H9 (cell line): ENCODE measurements around the gene CSRP1. TPM values are rescaled to one million over a fixed set of nuclear protein-coding genes. Genes with fewer than 3 reads are reported as not detected.

Experiments
- DNase-seq: peaks from one replicate; pipeline ENCODE4 v3.0.0-alpha.2; 2017
- H2AFZ ChIP-seq: one replicate; pipeline ENCODE4 v1.6.1; 2013; ENCODE audit warnings: mild to moderate bottlenecking, low read length, control low read depth, moderate library complexity
- H2AK5ac ChIP-seq: 2 replicates; pipeline ENCODE4 v1.6.1; 2013; ENCODE audit warnings: low read length, control low read depth, mixed read lengths; ENCODE audit not compliant: insufficient read length
- H2BK120ac ChIP-seq: one replicate; pipeline ENCODE4 v1.6.1; 2013; ENCODE audit warnings: low read depth, mild to moderate bottlenecking, low read length, control low read depth, inconsistent platforms; ENCODE audit not compliant: poor library complexity, severe bottlenecking
- H2BK12ac ChIP-seq: 2 replicates; pipeline ENCODE4 v1.6.1; 2013; ENCODE audit warnings: low read length, control low read depth, mixed read lengths, low read depth; ENCODE audit not compliant: insufficient read length
- H2BK15ac ChIP-seq: 2 replicates; pipeline ENCODE4 v1.6.1; 2013; ENCODE audit warnings: low read depth, low read length, control low read depth
- H2BK20ac ChIP-seq: one replicate; pipeline ENCODE4 v1.6.1; 2013; ENCODE audit warnings: low read depth, mild to moderate bottlenecking, low read length, control low read depth, inconsistent platforms; ENCODE audit not compliant: poor library complexity, severe bottlenecking
- H2BK5ac ChIP-seq: 2 replicates; pipeline ENCODE4 v1.6.1; 2013; ENCODE audit warnings: low read length, control low read depth, mixed read lengths; ENCODE audit not compliant: insufficient read length
- H3K14ac ChIP-seq: 2 replicates; pipeline ENCODE4 v1.6.1; 2013; ENCODE audit warnings: low read length, control low read depth; ENCODE audit not compliant: insufficient read depth
- H3K18ac ChIP-seq: 2 replicates; pipeline ENCODE4 v1.6.1; 2013; ENCODE audit warnings: low read depth, mild to moderate bottlenecking, mixed read lengths, low read length, control low read depth; ENCODE audit not compliant: insufficient read length
- H3K23ac ChIP-seq: 2 replicates; pipeline ENCODE4 v1.6.1; 2013; ENCODE audit warnings: low read length, control low read depth, mixed read lengths, low read depth; ENCODE audit not compliant: insufficient read length
- H3K23me2 ChIP-seq: 2 replicates; pipeline ENCODE4 v1.6.1; 2013; ENCODE audit warnings: low read depth, mild to moderate bottlenecking, mixed read lengths, low read length, control low read depth; ENCODE audit not compliant: insufficient read length, poor library complexity, severe bottlenecking
- H3K27ac ChIP-seq: 2 replicates; pipeline ENCODE4 v1.5.1; 2013; ENCODE audit warnings: low read length, control low read depth, mixed read lengths, low read depth; ENCODE audit not compliant: insufficient read length
- H3K27me3 ChIP-seq: 2 replicates; pipeline ENCODE4 v1.6.1; 2013; ENCODE audit warnings: low read length, control low read depth, inconsistent platforms; ENCODE audit not compliant: insufficient read depth
- H3K4ac ChIP-seq: 2 replicates; pipeline ENCODE4 v1.6.1; 2013; ENCODE audit warnings: low read depth, mild to moderate bottlenecking, control low read depth, inconsistent platforms, low read length, moderate library complexity
- H3K4me1 ChIP-seq: 2 replicates; pipeline ENCODE4 v1.6.1; 2013; ENCODE audit warnings: low read length, control low read depth, inconsistent platforms; ENCODE audit not compliant: insufficient read depth
- H3K4me2 ChIP-seq: 2 replicates; pipeline ENCODE4 v1.6.1; 2013; ENCODE audit warnings: low read length, control low read depth, mixed read lengths; ENCODE audit not compliant: insufficient read length, insufficient read depth
- H3K56ac ChIP-seq: 2 replicates; pipeline ENCODE4 v1.6.1; 2013; ENCODE audit warnings: low read depth, mild to moderate bottlenecking, mixed read lengths, low read length, control low read depth; ENCODE audit not compliant: insufficient read length
- H3K79me1 ChIP-seq: 2 replicates; pipeline ENCODE4 v1.6.1; 2013; ENCODE audit warnings: low read depth, mild to moderate bottlenecking, moderate library complexity, low read length, control low read depth, inconsistent platforms; ENCODE audit not compliant: insufficient read depth, poor library complexity, severe bottlenecking
- H3K79me2 ChIP-seq: 2 replicates; pipeline ENCODE4 v1.6.1; 2013; ENCODE audit warnings: low read length, control low read depth, inconsistent platforms; ENCODE audit not compliant: insufficient read depth
- H3K9ac ChIP-seq: 2 replicates; pipeline ENCODE4 v1.6.1; 2013; ENCODE audit warnings: low read length, control low read depth, mixed read lengths; ENCODE audit not compliant: insufficient read length; ENCODE audit errors: extremely low read depth
- H3K9me3 ChIP-seq: one replicate; pipeline ENCODE4 v1.6.1; 2013; ENCODE audit warnings: low read depth, low read length, inconsistent platforms; ENCODE audit not compliant: control insufficient read depth
- H3T11ph ChIP-seq: one replicate; pipeline ENCODE4 v1.6.1; 2013; ENCODE audit warnings: mild to moderate bottlenecking, low read length, control low read depth, inconsistent platforms
- H4K20me1 ChIP-seq: one replicate; pipeline ENCODE4 v1.6.1; 2013; ENCODE audit not compliant: control insufficient read depth, insufficient read length, insufficient read depth
- H4K5ac ChIP-seq: 2 replicates; pipeline ENCODE4 v1.6.1; 2013; ENCODE audit warnings: low read depth, mild to moderate bottlenecking, mixed read lengths, low read length, control low read depth; ENCODE audit not compliant: insufficient read length
- H4K8ac ChIP-seq: replicated peaks from 2 replicates; pipeline ENCODE4 v1.6.1; 2013; ENCODE audit warnings: low read length, control low read depth, mixed read lengths, low read depth; ENCODE audit not compliant: insufficient read length
- H4K91ac ChIP-seq: 2 replicates; pipeline ENCODE4 v1.6.1; 2013; ENCODE audit warnings: low read depth, mild to moderate bottlenecking, moderate library complexity, mixed read lengths, low read length, control low read depth; ENCODE audit not compliant: insufficient read length
- H3K27ac Mint-ChIP-seq, 3 experiments: 2 replicates in 2 of 3; 3 replicates in 1 of 3; pipeline ENCODE4 v1.8.0; 2020 to 2021; ENCODE audit warnings: mixed read lengths in 3 of 3, mild to moderate bottlenecking in 1 of 3, moderate library complexity in 1 of 3
- H3K27me3 Mint-ChIP-seq: 2 replicates; pipeline ENCODE4 v1.8.0; 2021; ENCODE audit warnings: low read depth, mild to moderate bottlenecking, moderate library complexity, mixed read lengths
- H3K36me3 Mint-ChIP-seq, 3 experiments: 2 replicates in 2 of 3; 3 replicates in 1 of 3; pipeline ENCODE4 v1.8.0; 2020 to 2021; ENCODE audit warnings: low read depth in 3 of 3, mixed read lengths in 3 of 3; ENCODE audit not compliant: insufficient read depth in 1 of 3
- H3K4me1 Mint-ChIP-seq, 2 experiments: 2 replicates each; pipeline ENCODE4 v1.8.0; 2020; ENCODE audit warnings: mixed read lengths in 2 of 2
- H3K4me3 Mint-ChIP-seq, 2 experiments: 2 replicates in 1 of 2; 3 replicates in 1 of 2; pipeline ENCODE4 v1.8.0; 2020 to 2021; ENCODE audit warnings: mild to moderate bottlenecking in 2 of 2, mixed read lengths in 2 of 2, moderate library complexity in 1 of 2
- H3K9me3 Mint-ChIP-seq, 2 experiments: 2 replicates in 1 of 2; 3 replicates in 1 of 2; pipeline ENCODE4 v1.8.0; 2020; ENCODE audit warnings: mild to moderate bottlenecking in 2 of 2, mixed read lengths in 2 of 2, moderate library complexity in 1 of 2
- WGBS: extraction: QIAGEN DNeasy Blood & Tissue Kit; methylation state at CpG from one replicate; pipeline ENCODE4 v1.1.7; 2013; ENCODE audit warnings: missing lambda C conversion rate, low lambda C conversion rate, mixed read lengths; ENCODE audit not compliant: insufficient read length; ENCODE audit errors: extremely low coverage; 5-methylcytosine and 5-hydroxymethylcytosine counted together
- total RNA-seq: library from RNA; stranded (reverse); gene quantifications from 2 replicates; pipeline ENCODE4 v1.2.1, GENCODE V29; 2021
- TF ChIP-seq, protein P1 (sequence below): fragments of 200-600 bp; sonication (generic); conservative IDR thresholded peaks from 3 replicates; pipeline ENCODE4 v1.8.0; 2021; ENCODE audit warnings: antibody characterized with exemption, mild to moderate bottlenecking

The CSRP1 gene
- total RNA-seq, 1 experiment from 2014 or later: 0.44 TPM

DNA sequence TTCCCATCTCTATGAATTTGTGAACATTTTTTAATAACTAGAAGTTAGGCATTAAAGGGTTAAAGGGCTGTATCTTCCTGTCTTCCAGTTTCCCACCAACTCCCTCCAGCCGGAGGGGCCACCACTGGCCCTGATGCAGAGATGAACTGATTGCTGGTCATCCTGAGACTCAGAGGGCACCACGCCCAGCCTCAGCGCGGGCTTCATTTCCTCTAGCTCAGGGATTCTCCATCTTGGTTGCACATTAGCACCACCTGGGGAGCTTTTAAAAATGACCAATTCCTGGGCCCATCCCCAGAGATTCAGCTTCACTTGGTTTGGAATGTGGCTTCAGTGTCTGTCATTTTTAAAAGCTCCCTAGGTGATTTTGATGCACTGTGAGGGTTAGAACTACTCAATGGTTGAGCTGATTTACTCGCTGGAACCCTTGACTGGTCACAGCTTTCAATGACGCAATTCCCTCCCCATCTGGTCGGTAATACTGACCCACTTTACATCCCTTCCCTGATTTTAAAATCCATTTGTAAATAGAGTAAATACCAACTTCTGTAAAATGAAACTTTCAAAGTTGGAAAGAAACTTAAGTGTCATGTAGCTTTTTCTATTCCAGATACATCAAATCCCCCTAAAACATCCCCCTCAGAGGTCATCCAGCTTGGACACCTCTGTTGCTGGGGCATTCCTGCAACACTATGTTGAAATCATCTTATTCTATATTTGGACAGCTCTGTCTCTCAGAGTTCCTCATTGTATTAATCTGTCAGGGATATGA is 37.1 kb upstream of the CSRP1 start:
- Histone ChIP-seq H4K5ac (no peak overlapping the region), H2BK120ac (no peak overlapping the region), H3T11ph (no peak overlapping the region), H2AK5ac (no peak overlapping the region), H3K4ac (no peak overlapping the region), H2BK20ac (no peak overlapping the region), H4K91ac (no peak overlapping the region), H3K14ac (no peak overlapping the region), H3K79me2 (no peaks in the 10 kb centered on the region), H3K4me2 (no peak overlapping the region), H3K56ac (no peak overlapping the region), H3K23ac (no peak overlapping the region), H3K9ac (no peak overlapping the region), H2AFZ (no peak overlapping the region), H3K27me3 (peaks cover 7% of the 10 kb centered on the region; the same call in 1 of the 2 replicates), H4K20me1 (no peaks in the 10 kb centered on the region), H2BK15ac (no peak overlapping the region), H3K9me3 (no peaks in the 10 kb centered on the region), H2BK5ac (no peak overlapping the region), H3K27ac (no peak overlapping the region), H4K8ac (no peak overlapping the region), H3K4me1 (no peaks in the 10 kb centered on the region; the same call in 1 of the 2 replicates), H2BK12ac (no peak overlapping the region), H3K18ac (no peak overlapping the region), H3K79me1 (no peaks in the 10 kb centered on the region), H3K23me2 (peaks cover 15% of the 10 kb centered on the region)
- peaks cover 0 to 6% of the 10 kb centered on the region in 2 experiments; a peak in 2 of 5 replicates for H3K9me3 Mint-ChIP-seq
- H3K36me3 Mint-ChIP-seq: no peaks in the 10 kb centered on the region
- H3K27me3 Mint-ChIP-seq: peaks cover 57% of the 10 kb centered on the region
- H3K4me1 Mint-ChIP-seq: peaks cover 17 to 28% of the 10 kb centered on the region in 2 experiments
- no peak overlapping the region for H3K27ac Mint-ChIP-seq
- WGBS: no CpG with 5 or more reads among the region's 7 CpGs
- TF ChIP-seq, protein P1, sequence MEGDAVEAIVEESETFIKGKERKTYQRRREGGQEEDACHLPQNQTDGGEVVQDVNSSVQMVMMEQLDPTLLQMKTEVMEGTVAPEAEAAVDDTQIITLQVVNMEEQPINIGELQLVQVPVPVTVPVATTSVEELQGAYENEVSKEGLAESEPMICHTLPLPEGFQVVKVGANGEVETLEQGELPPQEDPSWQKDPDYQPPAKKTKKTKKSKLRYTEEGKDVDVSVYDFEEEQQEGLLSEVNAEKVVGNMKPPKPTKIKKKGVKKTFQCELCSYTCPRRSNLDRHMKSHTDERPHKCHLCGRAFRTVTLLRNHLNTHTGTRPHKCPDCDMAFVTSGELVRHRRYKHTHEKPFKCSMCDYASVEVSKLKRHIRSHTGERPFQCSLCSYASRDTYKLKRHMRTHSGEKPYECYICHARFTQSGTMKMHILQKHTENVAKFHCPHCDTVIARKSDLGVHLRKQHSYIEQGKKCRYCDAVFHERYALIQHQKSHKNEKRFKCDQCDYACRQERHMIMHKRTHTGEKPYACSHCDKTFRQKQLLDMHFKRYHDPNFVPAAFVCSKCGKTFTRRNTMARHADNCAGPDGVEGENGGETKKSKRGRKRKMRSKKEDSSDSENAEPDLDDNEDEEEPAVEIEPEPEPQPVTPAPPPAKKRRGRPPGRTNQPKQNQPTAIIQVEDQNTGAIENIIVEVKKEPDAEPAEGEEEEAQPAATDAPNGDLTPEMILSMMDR: no peak
- no peak overlapping the region; a peak in 1 of 5 replicates for H3K4me3 Mint-ChIP-seq
- DNase-seq: no peak
